GM21381 (cell line): Measurements from ENCODE around the gene CLEC2L.
"Not testable (repeated sequence)": the region's sequence is repeated elsewhere in the genome, so short reads cannot be mapped to it uniquely, and the experiment has no call there.

Experiments used
- ATAC-seq: cut with Tn5 transposase; IDR thresholded peaks from one replicate; pipeline ENCODE4 v1.9.1; 2021; ENCODE audit warnings: mild to moderate bottlenecking, moderate library complexity; ENCODE audit not compliant: unreplicated experiment

CLEC2L gene

GRCh38 chr7:139553991-139554700 lies 30.7 kb downstream of the CLEC2L start:
- ATAC-seq: not testable (repeated sequence)

- no peak for ATAC-seq
These were observed 34.5 kb downstream of the CLEC2L start for GRCh38 chr7:139557857-139558581.

DNA sequence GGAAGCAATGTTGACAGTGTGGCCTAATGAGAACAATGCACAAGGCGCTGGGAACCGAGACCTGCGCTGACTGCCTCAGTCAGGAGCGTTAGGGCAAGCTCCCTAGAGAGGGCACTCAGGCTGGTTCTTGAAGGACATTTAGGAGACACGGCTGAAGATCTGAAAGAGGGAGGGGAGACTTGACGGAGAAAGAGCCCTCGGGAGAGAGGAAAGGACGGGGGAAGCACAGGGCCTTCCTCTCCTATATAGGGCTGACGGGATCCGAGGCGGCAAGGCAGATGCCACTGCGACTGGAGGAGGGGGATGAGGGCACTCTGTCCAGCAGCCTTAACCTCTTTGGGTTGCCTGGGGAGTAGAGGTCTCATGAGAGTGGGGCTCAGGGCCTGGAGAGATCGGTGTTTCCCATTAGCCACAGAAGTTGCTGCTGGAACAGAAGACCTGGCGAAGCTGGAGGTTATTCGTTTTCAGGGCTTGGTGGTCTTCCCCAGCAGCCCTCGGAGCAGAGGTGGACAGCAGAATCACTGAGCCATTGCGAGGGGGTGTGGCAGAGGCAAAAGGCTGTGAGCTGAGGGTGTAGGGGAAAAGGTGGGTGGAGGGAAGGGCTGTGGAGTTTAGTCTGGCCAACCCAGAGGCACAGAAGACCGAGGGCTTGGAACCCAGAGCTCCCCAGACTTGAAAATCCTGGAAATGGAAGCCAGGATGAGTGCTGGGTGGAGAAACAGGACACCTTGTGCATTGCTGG lies 36.0 kb downstream of the CLEC2L start:
- ATAC-seq: no peak

DNA sequence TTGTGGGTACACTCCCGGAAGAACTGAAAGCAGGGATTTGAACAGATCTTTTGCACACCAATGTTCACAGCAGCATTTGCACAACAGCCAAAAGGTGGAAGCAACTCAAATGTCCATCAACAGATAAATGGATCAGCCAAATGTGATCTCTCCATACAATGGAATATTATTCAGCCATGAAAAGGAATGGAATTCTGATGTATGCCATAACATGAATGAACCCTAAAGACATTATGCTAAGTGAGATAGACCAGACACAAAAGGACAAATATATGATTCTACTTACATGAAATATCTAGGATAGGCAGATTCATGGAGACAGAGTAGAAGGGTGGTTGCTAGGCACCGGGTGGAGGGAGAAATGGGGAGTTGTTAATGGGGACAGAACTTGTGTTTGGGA lies 36.7 kb downstream of the CLEC2L start:
- ATAC-seq: no peak

- ATAC-seq: no peak
These were observed 37.2 kb downstream of the CLEC2L start for GRCh38 chr7:139560678-139561077.

GRCh38 chr7:139562491-139562890 lies 39.0 kb downstream of the CLEC2L start:
- no peak for ATAC-seq

- no peak for ATAC-seq
These were observed 39.6 kb downstream of the CLEC2L start for GRCh38 chr7:139562961-139563565.

DNA sequence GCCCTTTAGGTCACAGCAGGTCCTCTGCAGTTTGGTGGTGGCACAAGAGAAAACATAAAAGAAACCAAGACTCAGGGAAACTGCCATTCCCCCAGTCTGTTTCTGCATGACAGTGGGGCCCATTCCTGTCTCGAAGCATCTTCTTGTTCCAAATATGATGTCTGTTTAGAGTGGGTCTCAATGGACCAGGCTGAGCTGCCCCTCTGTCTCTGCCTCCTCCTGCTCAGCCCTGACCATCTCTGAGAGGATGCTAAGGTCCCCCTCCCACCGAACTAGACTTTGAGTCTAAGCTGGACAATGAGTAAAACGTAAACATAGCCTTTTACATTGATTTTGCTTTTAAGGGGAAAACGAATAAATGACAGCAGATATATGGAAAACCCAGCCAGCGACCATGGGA lies 40.4 kb downstream of the CLEC2L start:
- ATAC-seq: no peak

DNA sequence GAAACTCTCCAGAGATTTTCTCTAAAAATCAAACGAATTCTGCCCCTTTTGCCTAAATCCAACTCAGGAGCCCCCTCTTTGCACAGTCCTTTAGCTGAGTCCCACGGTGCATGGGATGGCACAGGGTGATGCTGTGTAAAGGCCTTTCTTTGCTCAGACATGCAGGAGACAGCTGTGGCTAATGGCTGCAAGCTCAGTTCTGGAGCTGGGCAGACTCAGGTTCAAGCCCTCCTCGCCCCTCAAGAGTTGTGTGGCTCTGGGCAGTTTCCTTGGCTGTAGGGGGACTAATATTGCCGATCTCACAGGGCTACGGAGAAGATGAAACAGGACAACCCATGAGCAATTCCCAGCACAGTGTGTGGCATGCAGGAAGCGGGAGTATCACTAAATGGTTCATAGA lies 42.6 kb downstream of the CLEC2L start:
- ATAC-seq: no peak

GRCh38 chr7:139566736-139567646 lies 43.5 kb downstream of the CLEC2L start:
- ATAC-seq: no peak

- no peak for ATAC-seq
These were observed 44.3 kb downstream of the CLEC2L start for GRCh38 chr7:139567647-139568345.

GRCh38 chr7:139568346-139568675 lies 44.8 kb downstream of the CLEC2L start:
- no peak for ATAC-seq

DNA sequence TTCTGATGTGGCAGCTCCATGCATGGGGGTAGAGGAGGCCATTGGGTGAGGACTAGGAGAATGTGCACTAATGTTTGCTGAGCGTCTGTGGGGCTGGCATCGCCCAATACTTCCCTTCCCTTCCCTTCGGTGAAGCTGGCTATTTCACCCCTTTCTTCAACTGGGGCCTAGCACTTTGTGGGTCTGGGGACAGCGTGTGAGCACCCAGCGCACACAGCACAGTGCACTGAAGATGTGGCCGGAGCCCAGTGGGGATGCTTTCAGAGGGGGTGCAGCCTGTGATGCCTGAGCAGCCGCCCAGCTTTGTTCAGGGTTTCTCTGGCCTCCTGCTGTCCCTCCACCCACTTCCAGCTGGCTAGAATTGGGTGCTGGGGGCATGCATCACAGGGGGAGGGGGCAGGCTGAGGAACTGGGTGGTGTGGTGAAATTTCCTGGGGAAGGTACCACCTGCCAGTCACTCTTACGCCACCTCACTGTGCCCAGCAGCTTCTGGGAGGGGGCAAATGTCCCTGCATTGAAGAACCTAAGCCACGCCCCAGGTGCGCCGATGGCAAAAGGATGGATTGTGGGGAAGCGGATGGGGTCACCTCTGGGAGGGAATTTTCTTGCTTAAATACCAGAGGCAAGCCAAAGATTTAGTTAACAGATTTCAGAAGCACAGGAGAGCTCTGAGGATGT lies 45.5 kb downstream of the CLEC2L start:
- no peak for ATAC-seq

DNA sequence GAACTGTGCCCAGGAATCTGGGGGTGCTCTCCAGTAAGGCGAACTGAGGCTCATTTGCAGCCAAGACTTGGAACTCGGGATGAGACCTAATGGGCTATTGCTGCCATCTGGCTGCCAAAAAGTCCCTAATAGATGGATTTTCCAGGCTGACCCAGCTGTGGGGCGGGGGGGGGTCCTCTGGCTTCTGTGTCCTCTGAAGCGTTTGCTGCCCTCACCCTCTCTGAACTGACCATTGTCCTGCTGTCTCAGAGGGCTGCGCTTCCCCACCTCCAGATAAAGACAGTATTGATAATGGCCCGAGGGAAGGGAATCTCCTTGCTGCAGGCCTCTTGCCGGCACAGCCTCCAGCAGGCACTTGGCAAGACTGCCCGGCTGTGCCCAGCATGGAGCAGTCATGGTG lies 46.6 kb downstream of the CLEC2L start:
- ATAC-seq: no peak

DNA sequence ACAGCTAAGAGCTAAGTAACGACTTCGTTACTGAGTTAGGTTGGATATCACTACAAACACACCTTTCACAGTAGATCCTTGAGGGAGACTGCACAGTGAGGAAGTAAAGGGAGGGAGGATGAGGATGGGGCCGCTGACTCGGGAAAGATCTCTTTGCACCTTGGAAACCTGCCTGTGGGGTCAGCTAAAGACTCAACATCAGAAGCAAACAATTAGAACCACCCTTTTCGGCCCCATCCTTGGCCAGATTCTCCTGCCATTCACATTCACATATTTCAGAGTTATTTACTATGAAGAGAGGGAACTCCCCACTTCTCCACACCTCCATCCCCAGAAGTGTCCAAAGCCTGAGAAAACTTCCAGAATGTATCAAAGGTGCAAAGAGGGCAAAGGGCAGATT lies 47.1 kb downstream of the CLEC2L start:
- no peak for ATAC-seq

- ATAC-seq: no peak
These were observed 47.7 kb downstream of the CLEC2L start for GRCh38 chr7:139571190-139571589.

GRCh38 chr7:139571651-139572050 lies 48.2 kb downstream of the CLEC2L start:
- no peak for ATAC-seq

DNA sequence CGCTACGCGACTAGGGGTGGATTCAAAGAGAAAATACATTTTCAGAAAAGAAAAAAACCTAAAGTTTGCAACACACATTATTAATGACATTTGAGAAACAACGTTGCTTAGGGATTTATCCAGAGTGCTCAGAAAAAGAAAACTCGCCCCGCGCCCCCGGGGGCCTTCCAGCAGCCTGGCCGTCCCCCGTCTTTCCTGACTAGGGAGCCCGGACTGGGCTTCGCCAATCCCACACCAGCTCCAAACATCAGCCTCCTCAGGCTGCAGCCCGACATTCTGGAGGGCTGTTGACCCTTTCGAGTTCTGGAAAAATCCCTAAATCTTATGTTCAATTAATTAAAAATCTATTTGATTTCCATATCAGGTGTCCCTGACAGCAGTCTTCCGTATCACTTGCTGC lies 48.6 kb downstream of the CLEC2L start:
- no peak for ATAC-seq

DNA sequence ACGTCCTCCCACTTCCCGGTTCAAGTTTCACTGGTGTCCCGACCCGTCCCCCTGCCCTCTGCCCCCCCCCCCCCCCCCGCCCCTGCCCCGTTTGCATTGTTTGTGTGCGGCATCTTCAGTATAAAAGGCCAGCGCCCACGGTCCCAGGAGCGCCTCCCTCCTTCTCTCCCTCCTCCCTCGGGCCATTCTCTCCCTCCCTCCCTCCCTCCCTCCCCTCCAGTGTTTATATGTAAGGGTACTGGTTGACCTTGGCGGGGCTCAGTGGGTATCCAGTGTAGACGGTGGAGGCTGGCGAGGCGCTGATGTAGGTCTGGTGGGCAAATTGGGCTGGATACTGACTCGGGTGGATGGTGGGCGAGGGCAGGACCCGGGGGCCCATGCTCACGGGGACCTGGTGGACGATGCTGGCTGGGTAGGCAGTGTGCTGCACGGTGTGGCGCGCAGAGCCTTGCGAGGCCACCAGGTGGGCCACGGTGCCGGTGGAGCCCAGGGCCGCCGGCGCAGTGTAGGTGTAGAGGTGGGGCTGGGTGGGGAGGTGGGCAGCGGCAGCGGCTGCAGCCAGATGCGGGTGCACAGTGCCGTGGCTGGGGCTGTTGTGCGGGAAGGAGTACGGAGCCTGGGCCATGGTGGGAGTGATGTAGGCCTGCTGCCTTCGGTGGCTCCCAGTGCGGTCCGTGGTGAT lies 49.4 kb downstream of the CLEC2L start:
- no peak for ATAC-seq
